GM12878 (cell line): ENCODE measurements around the gene CDCA7L. TPM values are rescaled to one million over a fixed set of nuclear protein-coding genes. Genes with fewer than 3 reads are reported as not detected.
A peak's percentile ranks its signal among the peaks of the same experiment; 100 is the strongest.

Experiments used
- CBX5 ChIP-seq: sonication (generic); IDR thresholded peaks from 2 replicates; pipeline ENCODE4 v1.6.1; 2016; ENCODE audit warnings: low read depth, moderate library complexity, mild to moderate bottlenecking, inconsistent platforms
- DPF2 ChIP-seq: fragments of 450-650 bp; IDR thresholded peaks from 2 replicates; pipeline ENCODE4 v1.6.1; 2017; ENCODE audit warnings: mild to moderate bottlenecking
- E2F4 ChIP-seq: IDR thresholded peaks from 2 replicates; pipeline ENCODE4 v1.6.1; 2012; ENCODE audit warnings: low read depth, low read length, improper control_type of control experiment
- E4F1 ChIP-seq: fragments of 450-650 bp; IDR thresholded peaks from 2 replicates; pipeline ENCODE4 v1.6.1; 2018; ENCODE audit warnings: borderline replicate concordance, mild to moderate bottlenecking; ENCODE audit not compliant: partially characterized antibody
- GABPA ChIP-seq: IDR thresholded peaks from 2 replicates; pipeline ENCODE4 v1.6.1; 2014; ENCODE audit warnings: antibody characterized with exemption, low read depth, mild to moderate bottlenecking, inconsistent platforms
- GATAD2B ChIP-seq: fragments of 450-650 bp; conservative IDR thresholded peaks from 2 replicates; pipeline ENCODE4 v1.6.1; 2017; ENCODE audit warnings: low read depth, mild to moderate bottlenecking, moderate library complexity
- HCFC1 ChIP-seq: fragments of 150-350 bp; IDR thresholded peaks from 2 replicates; pipeline ENCODE4 v1.6.1; 2014; ENCODE audit warnings: low read length
- HSF1 ChIP-seq: fragments of 150-350 bp; IDR thresholded peaks from 2 replicates; pipeline ENCODE4 v1.6.1; 2014; ENCODE audit warnings: mild to moderate bottlenecking, low read depth, low read length
- IKZF1 ChIP-seq: fragments of 450-650 bp; conservative IDR thresholded peaks from 2 replicates; pipeline ENCODE4 v1.6.1; 2017; ENCODE audit warnings: antibody characterized with exemption, mild to moderate bottlenecking
- IKZF2 ChIP-seq, 2 experiments: fragments of 450-650 bp; IDR thresholded peaks; 2 replicates each; pipeline ENCODE4 v1.6.1; 2017; ENCODE audit warnings: mild to moderate bottlenecking in 2 of 2, moderate library complexity in 2 of 2
- KAT2A ChIP-seq: conservative IDR thresholded peaks from 2 replicates; pipeline ENCODE4 v1.6.1; 2011; ENCODE audit warnings: low read depth, low read length; ENCODE audit not compliant: control insufficient read depth
- MTA2 ChIP-seq: fragments of 450-650 bp; IDR thresholded peaks from 2 replicates; pipeline ENCODE4 v1.6.1; 2016; ENCODE audit warnings: low read depth, mild to moderate bottlenecking, moderate library complexity
- MTA3 ChIP-seq: IDR thresholded peaks from 2 replicates; pipeline ENCODE4 v1.6.1; 2012; ENCODE audit warnings: low read length, inconsistent platforms, borderline replicate concordance
- MXI1 ChIP-seq: fragments of 150-350 bp; IDR thresholded peaks from 2 replicates; pipeline ENCODE4 v1.6.1; 2011; ENCODE audit warnings: low read depth, mild to moderate bottlenecking, inconsistent platforms, low read length, improper control_type of control experiment
- NR2C1 ChIP-seq: fragments of 450-650 bp; IDR thresholded peaks from 2 replicates; pipeline ENCODE4 v1.6.1; 2017; ENCODE audit warnings: antibody characterized with exemption, mild to moderate bottlenecking, moderate library complexity
- PML ChIP-seq: IDR thresholded peaks from 2 replicates; pipeline ENCODE4 v1.6.1; 2012; ENCODE audit warnings: low read length, inconsistent platforms
- POLR2AphosphoS5 ChIP-seq: IDR thresholded peaks from 2 replicates; pipeline ENCODE4 v1.6.1; 2011; ENCODE audit warnings: mild to moderate bottlenecking, low read length, inconsistent platforms
- RAD21 ChIP-seq: IDR thresholded peaks from 2 replicates; pipeline ENCODE4 v1.6.1; 2011; ENCODE audit warnings: mild to moderate bottlenecking, low read depth, low read length, moderate library complexity; ENCODE audit not compliant: insufficient read depth
- SIN3A ChIP-seq: IDR thresholded peaks from 2 replicates; pipeline ENCODE4 v1.6.1; 2012; ENCODE audit warnings: low read depth, low read length, improper control_type of control experiment
- SPI1 ChIP-seq: IDR thresholded peaks from 2 replicates; pipeline ENCODE4 v1.6.1; 2011; ENCODE audit warnings: low read depth, mild to moderate bottlenecking, low read length, moderate library complexity, borderline replicate concordance; ENCODE audit not compliant: insufficient read depth
- TBL1XR1 ChIP-seq: IDR thresholded peaks from 2 replicates; pipeline ENCODE4 v1.6.1; 2012; ENCODE audit warnings: low read depth, low read length, improper control_type of control experiment
- USF1 ChIP-seq: IDR thresholded peaks from 2 replicates; pipeline ENCODE4 v1.6.1; 2011; ENCODE audit warnings: borderline replicate concordance, low read depth, mild to moderate bottlenecking, moderate library complexity, mixed read lengths, low read length; ENCODE audit not compliant: insufficient read depth; ENCODE audit errors: extremely low read length
- WRNIP1 ChIP-seq: IDR thresholded peaks from 2 replicates; pipeline ENCODE4 v1.6.1; 2011; ENCODE audit warnings: low read depth, low read length, improper control_type of control experiment, borderline replicate concordance
- polyA plus RNA-seq, 11 experiments: library from polyadenylated mRNA; depleted of rRNA in 4 of 11; unstranded in 6 of 11; stranded (reverse) in 5 of 11; fragments of >200 nt; fragmentation: Nextera tagmentation in 4 of 11; fragmentation: Illumina TruSeq in 1 of 11; extraction: Ambion mirVana in 4 of 11; extraction: Trizol in 1 of 11; gene quantifications; 1 replicate in 1 of 11; 2 replicates in 10 of 11; pipeline versions ENCODE4 v1.2.1 to v1.2.3, GENCODE V29; 2011 to 2016; ENCODE audit warnings: inconsistent platforms in 2 of 11, missing spikeins in 2 of 11, low read depth in 1 of 11
- total RNA-seq, 4 experiments: library from RNA; depleted of rRNA in 3 of 4; stranded (reverse); fragments of >200 nt in 3 of 4; fragmentation: Illumina TruSeq in 1 of 4; extraction: Trizol in 1 of 4; gene quantifications; 2 replicates each; pipeline versions ENCODE4 v1.2.1 to v1.2.3, GENCODE V29; 2013 to 2021

Gene CDCA7L
- total and polyA plus RNA-seq, 10 of the 15 experiments (the other 5 are each of a cell fraction or from before 2014, with no cell fraction given) = 30.3 to 92.2 (median 68.5) TPM

GRCh38 chr7:21941611-21942141, 4.0 kb downstream of the CDCA7L start (continued):
- TF ChIP-seq E4F1 = no peak
- TF ChIP-seq DPF2 = 0 out of 2 replicates have a peak, but pooled peaks have one; percentile 18
- TF ChIP-seq CBX5 = no peak
- TF ChIP-seq NR2C1 = no peak
- peak in 1 of 2 experiments; percentile 18; a peak in 1 of 4 replicates for TF ChIP-seq IKZF2 (IDR thresholded peaks at IDR 0.05)
- TF ChIP-seq E2F4 = no peak
- no peak for TF ChIP-seq HSF1
- no peak for TF ChIP-seq MXI1
- no peak for TF ChIP-seq HCFC1
- no peak for TF ChIP-seq MTA3
- no peak for TF ChIP-seq USF1
- TF ChIP-seq RAD21 = no peak
- 0 out of 2 replicates have a peak, but pooled peaks have one; percentile 32 for TF ChIP-seq TBL1XR1
- TF ChIP-seq GATAD2B = no peak
- TF ChIP-seq SPI1 = peak; percentile 82; the same call in 1 of the 2 replicates
- TF ChIP-seq POLR2AphosphoS5 = no peak
- TF ChIP-seq SIN3A = no peak
- no peak for TF ChIP-seq PML
- TF ChIP-seq KAT2A = no peak
- peak; percentile 35; the same call in 1 of the 2 replicates for TF ChIP-seq IKZF1
- TF ChIP-seq WRNIP1 = 0 out of 2 replicates have a peak, but pooled peaks have one; percentile 56
- TF ChIP-seq MTA2 = no peak
- no peak for TF ChIP-seq GABPA
